GM18909 (cell line): ENCODE data around the gene CTBP2.

Source experiments
- ATAC-seq: cut with Tn5 transposase; IDR thresholded peaks from one replicate; pipeline ENCODE4 v1.9.1; 2021; ENCODE audit warnings: mild to moderate bottlenecking; ENCODE audit not compliant: unreplicated experiment, poor library complexity

The CTBP2 gene

DNA sequence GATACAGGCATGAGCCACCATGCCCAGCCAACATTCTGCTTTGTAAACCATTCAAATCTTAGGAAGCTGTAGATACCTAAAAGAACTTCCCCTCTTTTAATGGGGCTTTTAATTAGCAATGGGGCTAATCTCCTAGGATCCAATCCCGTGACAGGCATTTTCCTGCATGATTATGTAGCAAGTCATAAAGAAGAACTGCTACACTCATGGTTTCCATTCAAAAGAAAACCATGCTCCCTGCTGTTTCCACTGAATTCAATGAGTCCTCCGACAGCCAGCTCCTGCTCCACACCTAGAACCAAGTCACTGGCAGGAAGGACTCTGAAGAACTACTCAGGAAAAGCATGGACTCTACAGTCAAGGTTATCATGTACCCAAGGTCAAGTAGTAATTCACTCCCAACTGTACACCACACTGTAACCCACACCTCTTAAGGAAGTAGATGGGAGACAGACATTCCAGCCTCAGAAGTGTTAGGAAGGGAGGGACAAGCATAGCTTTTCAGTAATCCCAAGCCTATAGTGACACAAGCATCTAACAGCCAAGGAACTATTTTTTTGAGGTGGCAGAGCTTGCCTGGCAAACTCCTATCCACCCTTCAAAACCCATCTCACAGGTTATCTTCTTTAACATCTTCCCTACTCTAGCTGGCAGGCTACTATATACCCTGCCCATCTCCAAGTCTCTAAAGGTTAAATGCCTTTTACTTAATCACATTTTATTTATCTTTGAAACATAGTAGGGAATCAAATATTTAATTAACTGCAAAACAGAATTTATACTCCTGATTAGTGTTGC lies 47.5 kb downstream of the CTBP2 start:
- no peak for ATAC-seq

- no peak for ATAC-seq
These were observed 49.1 kb downstream of the CTBP2 start for GRCh38 chr10:125111118-125111727.

- ATAC-seq: no peak
These were observed 52.3 kb downstream of the CTBP2 start for GRCh38 chr10:125107965-125108580.

GRCh38 chr10:125107166-125107949 lies 53.0 kb downstream of the CTBP2 start:
- ATAC-seq: no peak

DNA sequence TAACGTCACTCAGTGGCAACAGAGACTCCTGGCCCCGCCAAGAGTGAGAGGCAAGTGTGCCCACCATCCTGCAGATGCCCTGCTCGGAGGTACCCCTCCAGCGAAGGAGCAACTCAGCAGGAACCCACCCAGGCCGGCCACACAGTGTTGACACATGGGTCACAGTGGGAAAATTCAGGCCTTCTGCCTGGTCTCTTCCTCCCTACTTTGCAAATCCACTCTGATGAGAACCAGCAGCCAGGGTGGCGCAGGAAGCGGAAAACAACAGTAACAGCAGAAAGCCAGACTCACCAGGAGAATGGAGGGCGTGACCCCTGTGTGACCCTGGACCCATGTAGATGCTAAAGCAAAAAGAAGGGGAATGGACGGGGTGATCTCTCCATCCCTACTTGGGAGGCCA lies 53.8 kb downstream of the CTBP2 start:
- ATAC-seq: no peak

- no peak for ATAC-seq
These were observed 54.6 kb downstream of the CTBP2 start for GRCh38 chr10:125105706-125106255.

DNA sequence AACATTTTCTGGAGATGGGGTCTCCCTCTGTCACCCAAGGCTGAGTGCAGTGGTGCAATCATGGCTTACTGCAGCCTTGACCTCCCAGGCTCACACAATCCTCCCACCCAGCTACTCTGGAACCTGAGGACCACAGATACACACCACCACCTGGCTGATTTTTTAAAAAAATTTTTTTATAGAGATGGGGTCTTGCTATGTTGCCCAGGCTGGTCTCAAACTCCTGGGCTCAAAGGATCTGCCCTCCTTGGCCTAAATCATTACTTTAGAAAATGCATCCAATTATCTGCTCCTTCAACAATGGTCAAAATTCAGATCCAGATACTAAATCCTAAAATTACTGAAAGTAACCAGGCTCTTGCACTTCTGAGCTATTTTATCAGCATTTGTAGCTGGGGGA lies 55.2 kb downstream of the CTBP2 start:
- ATAC-seq: no peak

GRCh38 chr10:125104559-125104958 lies 55.8 kb downstream of the CTBP2 start:
- no peak for ATAC-seq

DNA sequence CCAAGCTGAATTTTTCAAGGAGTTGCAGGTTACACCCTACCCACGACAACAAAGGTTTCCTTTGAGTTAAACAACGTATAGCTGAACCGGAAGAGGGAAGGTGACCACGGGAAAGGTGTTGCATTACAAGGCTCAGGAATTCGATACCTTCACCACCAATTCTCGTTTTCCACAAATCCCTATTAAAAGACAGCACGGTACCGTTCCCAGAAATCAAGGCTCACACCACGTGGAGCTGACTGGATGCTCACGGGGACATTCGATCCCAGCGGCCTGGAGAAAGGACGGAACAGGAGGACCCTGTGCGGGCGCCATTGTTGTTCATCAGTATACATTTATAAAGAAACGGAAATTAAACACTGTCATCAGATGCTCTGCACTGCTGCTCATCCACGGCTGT lies 56.4 kb downstream of the CTBP2 start:
- ATAC-seq: no peak

DNA sequence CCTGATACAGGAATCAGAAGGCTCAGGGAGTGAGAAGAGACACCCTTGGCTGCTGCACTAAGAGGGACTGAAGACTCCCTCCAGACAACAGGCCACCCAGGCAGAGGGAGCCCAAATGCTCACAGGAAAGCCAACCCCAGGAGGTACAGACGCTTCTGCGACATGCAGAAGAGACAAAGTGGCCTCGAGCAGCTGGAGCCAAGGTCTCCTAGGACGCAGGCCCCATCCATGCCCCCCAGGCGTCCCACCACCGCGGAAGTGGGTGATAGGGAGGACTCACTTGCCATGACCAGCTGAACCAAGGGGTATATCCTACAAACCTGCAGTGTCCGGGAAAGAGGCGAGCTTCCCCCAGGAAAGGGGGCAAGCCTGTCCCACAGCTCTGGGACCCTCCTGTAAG lies 56.9 kb downstream of the CTBP2 start:
- no peak for ATAC-seq

DNA sequence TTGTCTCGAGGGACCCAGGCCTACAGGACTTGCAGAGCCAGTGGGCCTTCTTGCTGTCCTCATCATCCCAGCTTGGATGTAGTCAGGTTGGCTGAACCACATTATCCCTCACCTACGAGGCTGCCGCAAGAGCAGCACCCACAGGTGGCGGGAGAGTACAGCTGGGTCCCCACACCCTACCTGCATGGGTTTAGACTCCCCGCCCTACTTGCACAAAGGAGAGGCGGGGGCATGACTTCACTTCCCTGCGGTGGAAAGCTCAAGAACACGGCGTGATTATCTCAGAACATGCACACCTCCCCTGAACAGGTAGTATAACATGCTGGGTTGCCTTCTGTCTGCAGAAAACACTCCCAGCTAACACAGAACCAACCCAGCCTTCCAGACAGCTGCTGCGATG lies 57.5 kb downstream of the CTBP2 start:
- no peak for ATAC-seq

- no peak for ATAC-seq
These were observed 58.1 kb downstream of the CTBP2 start for GRCh38 chr10:125102246-125102645.

DNA sequence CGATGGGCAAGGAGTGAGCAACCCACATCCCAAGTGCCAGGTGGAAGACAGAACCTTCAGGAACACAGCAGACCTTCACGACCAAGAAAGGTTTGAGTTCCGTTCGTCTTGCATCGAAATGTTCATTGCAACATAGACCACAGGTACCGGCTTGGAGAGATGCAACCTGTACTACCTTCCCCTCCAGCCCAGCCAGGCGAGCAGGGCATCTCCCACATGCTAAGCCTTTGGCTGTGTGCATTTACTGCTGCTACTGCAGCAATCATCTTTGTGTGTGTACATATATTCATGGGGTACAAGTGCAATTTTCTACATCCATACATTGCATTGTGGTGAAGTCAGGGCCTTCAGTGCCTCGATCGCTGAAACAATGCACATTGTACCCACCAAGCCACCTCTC lies 58.8 kb downstream of the CTBP2 start:
- ATAC-seq: no peak

GRCh38 chr10:125101049-125101448 lies 59.3 kb downstream of the CTBP2 start:
- no peak for ATAC-seq

- ATAC-seq: no peak
These were observed 62.8 kb downstream of the CTBP2 start for GRCh38 chr10:125097409-125098070.

DNA sequence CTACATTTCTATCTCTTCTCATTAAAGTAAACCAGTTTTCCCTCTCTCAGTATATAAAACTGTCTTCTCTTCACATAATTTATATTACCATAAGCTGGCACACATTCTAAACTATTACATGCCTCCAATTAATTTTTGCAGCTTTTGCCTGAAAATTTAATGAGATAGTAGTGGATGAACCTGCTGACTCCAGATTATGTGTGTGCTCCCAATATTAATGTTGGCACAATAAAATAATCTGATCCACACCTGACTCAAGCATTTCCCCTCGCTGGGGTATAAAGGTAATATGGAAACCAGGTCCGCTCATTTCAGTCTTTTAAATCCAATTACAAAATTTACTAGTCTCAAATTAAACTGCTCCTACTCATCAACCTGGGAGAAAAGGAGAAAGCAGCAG lies 63.4 kb downstream of the CTBP2 start:
- ATAC-seq: no peak

DNA sequence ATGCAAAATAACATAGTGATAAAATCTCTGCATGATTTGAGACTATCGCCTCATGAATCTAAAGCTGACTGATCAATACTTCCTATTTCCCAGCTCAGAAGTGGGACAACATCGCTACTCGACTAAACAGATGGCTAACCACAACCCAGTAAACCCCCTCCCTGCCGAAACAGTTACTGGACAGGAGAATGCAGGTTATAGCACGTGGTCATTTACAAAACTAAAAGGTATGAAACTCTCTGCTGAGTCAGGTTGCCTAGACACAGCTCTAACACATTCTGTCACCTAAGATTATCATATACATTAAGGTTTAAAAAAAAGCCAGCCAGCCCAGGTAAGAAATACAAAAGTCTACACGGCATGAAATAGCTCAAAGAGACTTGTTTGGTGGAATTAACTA lies 64.0 kb downstream of the CTBP2 start:
- no peak for ATAC-seq

DNA sequence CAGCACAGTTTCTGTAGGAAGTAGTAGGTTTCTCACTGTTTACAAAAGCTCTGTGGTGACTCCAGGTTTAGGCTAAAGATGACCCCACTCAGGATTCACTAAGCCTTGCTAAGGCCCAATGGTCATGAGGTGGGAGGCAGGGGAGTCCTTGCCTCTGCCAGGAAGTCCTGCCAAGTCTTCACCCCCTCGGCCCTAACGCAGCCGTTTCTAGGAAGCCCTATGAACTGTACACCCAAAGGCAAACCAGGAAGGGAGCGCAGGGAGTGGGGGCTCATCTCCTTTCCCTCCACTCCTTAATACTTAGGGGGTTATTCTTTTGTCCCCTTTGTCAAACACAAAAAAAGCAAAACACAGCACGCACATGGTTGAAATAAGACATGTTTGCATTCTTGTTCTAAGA lies 64.6 kb downstream of the CTBP2 start:
- ATAC-seq: no peak

DNA sequence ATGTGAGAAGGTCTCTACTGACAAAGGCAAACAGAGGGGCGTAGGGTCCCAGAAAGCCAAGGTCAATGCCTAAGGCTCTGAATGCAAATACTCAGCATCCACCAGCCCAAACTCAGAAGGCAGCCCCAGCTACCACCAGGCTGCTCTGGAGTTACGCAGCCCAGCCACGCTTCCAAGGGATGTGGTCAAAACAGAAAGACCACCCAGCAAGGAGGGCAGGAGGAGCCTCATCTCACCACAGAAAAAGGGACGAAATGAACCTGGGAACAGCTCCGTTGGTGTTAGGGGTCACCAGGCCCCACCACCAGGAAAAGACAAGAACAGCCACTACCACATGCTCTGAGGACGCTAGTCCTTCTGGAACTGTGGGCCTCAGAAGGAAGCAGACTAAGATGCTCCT lies 65.1 kb downstream of the CTBP2 start:
- ATAC-seq: no peak

DNA sequence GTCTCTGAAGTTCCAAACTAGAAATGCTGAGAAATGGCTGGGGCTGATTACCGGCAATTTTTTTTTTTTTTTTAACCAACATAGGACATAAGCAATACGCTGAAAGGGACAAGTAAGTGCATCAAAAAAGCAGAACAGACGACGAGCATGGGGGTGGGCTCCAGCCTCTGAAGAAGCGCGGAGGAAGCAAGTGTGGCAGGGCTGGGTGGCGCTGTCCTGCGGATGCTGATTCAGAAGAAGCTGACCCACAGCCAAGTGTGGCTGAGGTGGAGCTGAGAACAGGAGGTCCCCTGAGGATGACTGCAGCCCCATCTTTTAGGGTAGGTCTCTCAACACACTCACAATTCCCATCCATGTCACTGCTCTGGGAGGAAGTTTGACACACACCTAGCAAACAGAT lies 65.6 kb downstream of the CTBP2 start:
- no peak for ATAC-seq
